ENCODE measurements around the gene PRDM10. TPM values are rescaled to one million over a fixed set of nuclear protein-coding genes. Genes with fewer than 3 reads are reported as not detected.

The PRDM10 gene
- total RNA-seq, 1 experiment from 2014 or later = 9.0 TPM

Other genes starting within 250 kb of the PRDM10 start
- not detected in 2 replicates for gene TMEM45B, start 187.0 kb downstream of the PRDM10 start, total RNA-seq (2014; rRNA removed; shearing (Covaris generic))
- gene NFRKB, start 107.3 kb downstream of the PRDM10 start, total RNA-seq (2014; rRNA removed; shearing (Covaris generic)) = 21.2 and 26.0 TPM in 2 replicates
- gene APLP2, start 67.1 kb upstream of the PRDM10 start, total RNA-seq (2014; rRNA removed; shearing (Covaris generic)) = 246 and 418 TPM in 2 replicates
- 0.30 and 0.44 TPM in 2 replicates for gene ST14, start 156.9 kb upstream of the PRDM10 start, total RNA-seq (2014; rRNA removed; shearing (Covaris generic))